Pons (tissue), 1 donor: ENCODE results near the gene KLK10.
A peak's percentile ranks its signal among the peaks of the same experiment; 100 is the strongest.
"Not testable (repeated sequence)": the region's sequence is repeated elsewhere in the genome, so short reads cannot be mapped to it uniquely, and the experiment has no call there.

Experiments
- DNase-seq: peaks from one replicate; pipeline ENCODE4 v3.0.0-alpha.2; 2016; ENCODE audit warnings: low spot score

Gene KLK10

GRCh38 chr19:51001515-51001914 is 18.0 kb downstream of the KLK10 start, which contains the start of gene KLK8:
TSS of gene KLK8 (minus strand) at chr19:51001604. CDS start at chr19:51001167, 437 bp downstream.
- DNase-seq, result no peak

DNA sequence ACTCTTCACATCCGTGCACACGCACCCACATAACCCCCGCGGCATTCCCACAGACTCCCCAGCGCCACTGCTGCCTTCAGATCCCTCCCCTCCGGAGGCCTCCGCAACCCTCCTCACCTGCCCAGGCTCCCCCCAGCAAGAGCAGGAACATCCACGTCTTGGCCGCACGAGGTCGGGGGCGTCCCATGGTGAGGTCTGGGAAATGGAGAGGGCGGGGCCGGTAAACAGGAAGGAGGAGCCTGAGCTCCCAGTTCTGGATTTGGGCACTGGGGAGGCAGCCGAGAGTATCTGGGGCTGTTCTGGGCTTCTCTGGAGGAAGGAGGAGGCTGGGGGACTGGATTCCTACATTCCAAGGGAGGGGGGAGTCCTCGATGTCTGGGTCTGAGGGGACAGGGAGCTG is 18.5 kb downstream of the KLK10 start:
- DNase-seq, result no peak

DNA sequence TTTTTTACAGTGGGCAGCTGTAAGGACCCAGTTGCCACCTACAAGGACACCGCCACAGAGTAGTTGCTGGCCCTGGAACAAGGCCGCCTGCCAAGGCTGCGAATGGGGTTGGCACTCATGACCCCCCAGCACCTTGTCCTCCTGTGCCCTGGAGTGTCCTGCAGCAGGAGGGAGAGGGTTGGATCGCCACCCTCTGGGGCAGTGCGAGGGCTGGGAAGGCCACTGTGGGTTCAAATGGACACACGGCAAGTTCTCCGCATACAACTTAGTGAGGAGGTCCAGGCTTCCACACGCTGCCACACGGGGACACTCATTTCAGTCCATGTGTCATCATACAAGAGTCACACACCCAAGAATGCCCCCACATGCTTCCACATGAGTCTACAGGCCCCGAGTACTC is 19.1 kb downstream of the KLK10 start:
- no peak for DNase-seq

DNA sequence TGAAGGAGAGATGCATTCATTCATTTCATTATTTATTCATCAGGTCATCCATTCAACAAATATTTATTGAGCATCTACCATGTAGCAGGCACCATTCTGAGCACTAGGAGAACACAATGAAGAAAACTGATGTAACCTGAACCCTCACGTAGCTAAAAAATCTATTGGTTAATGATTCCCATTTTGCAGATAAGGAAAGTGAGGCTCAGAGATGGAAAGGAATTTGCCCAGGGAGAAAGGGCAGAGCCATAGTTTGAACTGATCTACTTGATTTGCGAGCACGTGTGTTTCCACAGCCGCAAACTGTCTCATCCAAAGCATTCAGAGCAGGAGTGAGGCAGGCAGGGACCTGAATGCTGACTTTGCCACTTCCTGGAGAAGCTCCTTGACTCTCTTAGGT is 20.8 kb downstream of the KLK10 start:
- no peak for DNase-seq

- no peak for DNase-seq
Observed at GRCh38 chr19:50998061-50998460, 21.4 kb downstream of the KLK10 start.

DNA sequence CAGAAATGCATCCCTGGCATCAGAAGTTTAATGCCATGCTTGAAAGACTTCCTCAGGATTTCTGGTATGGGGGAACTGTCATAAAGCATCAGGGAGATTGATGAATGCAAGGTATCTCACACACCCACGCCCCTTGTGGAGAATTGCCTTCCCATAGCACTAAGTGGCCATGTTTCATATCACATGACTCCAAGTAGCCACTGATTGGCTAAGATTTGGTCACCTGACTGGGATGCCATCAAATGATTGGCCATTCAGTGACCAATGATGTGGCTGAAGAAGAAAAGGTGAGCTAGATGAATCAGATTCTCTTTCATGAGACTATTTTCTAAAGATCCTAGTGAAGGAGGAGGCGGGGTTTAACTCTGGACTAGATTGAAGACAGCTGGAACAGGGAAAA is 25.4 kb downstream of the KLK10 start:
- DNase-seq, result no peak

DNA sequence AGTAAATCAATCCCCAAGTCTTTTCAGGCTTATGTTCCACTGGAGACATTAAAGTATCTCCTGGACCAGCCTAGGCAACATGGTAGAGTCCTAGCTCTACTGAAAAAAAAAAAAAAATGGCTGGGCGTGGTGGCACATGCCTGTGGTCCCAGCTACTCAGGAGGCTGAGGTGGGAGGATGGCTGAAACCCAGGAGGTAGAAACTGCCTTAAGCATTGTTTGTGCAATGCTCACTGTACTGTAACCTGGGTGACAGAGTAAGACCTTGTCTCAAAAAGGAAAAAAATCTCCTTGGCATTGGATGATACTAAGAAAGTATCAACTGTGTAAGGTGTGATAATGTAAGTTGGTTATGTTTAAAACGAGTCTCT is 26.9 kb downstream of the KLK10 start:
- no peak for DNase-seq

GRCh38 chr19:50984416-50984815 is 35.1 kb downstream of the KLK10 start:
- DNase-seq, result not testable (repeated sequence)

DNA sequence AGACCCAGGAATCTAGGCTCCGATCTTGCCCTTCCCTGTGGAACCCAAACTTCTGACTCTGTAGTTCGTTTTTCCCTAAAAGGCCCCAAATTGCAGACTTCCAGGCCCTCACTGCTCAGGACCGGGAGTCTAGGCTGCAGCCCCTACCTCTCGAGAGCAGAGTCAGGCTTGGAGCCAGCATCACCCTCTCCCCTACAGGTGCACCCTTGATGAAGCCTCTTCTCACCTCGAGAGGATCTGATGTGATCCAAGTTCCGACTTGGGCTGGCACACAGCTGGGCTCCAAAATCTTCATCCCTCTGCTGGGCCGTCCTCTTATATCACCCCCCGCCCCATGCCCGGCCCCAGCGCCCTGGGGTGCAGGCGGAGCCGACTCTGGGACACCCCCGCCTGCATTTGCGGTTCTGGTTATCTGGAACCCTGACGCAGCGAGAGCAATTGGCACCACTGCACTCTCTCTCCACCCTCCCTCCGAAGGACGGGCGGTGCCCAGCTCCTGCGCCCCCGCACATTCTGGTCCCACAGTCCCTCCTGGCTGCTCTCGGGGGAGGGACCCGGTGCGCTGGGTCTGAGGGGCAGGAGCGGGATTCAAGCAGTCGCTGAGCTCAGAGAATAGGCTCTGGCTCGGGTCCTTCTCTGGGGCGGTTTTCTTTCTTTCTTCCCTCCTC is 35.8 kb downstream of the KLK10 start, which contains the start of gene KLK7:
Gene KLK7 (minus strand): TSS at position 293 of the 668 bp plus-strand sequence. CDS start 1,518 bp downstream, outside the sequence.
- DNase-seq, result no peak

DNA sequence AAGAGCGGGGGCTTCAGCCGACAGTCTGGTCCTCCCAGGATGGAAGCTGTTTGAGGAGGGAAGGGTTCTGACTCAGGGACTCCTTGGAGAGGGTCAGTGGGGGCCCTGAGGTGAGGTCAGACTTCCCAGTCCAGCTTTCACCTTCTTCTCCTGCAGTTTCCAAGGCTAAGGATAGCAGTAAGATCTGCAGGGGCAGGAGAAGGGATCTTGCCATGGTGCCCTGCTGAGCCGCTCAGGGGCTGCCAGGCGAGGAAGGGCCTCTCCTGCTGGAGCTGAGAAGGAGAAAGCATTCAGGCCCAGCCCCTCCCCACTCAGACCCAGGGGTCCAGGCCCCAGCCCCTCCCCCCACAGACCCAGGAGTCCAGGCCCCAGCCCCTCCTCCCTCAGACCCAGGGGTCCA is 37.3 kb downstream of the KLK10 start:
- DNase-seq, result no peak

DNA sequence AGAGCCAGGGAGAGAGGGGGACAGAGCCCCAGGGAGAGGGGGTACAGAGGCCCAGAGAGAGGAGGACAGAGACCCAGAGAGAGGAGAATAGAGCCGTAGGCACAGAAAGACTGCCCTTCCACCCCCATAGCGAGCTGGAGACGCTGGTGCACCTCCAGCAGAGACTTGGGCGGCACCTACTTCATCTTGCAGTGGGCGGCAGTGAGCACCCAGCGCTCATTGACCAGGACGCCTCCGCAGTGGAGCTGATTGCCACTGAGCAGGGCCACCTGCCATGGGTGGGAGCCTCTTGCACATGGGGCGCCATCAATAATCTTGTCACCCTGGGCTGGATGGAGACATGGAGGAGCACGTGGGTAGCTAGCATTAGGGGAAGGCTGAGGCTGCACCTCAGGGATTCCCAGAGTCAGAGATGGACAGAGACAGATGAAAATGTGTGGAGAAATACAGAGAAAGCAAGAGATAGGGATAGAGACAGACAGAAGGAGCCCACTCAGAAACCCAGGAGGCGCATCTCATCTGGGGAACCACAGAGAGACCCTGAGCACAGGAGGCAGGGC is 37.8 kb downstream of the KLK10 start:
- DNase-seq, result no peak

DNA sequence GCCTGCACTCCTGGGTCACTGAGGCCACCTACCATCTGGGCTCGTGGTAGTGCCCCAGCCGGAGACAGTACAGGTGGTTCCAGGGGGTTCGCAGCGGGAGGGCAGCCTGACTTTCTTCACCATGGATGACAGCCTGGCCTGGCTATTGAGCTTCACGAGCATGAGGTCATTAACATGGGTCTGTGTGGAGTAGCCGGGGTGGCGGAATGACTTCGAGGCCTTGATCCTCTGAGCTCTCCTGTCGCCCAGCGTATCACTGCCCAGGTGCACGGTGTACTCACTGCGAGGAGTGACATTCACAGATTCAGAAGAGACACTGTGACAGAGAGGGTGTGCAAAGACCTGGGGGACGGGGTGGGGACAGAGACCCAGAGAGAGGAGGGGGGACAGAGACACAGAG is 39.3 kb downstream of the KLK10 start:
- no peak for DNase-seq

DNA sequence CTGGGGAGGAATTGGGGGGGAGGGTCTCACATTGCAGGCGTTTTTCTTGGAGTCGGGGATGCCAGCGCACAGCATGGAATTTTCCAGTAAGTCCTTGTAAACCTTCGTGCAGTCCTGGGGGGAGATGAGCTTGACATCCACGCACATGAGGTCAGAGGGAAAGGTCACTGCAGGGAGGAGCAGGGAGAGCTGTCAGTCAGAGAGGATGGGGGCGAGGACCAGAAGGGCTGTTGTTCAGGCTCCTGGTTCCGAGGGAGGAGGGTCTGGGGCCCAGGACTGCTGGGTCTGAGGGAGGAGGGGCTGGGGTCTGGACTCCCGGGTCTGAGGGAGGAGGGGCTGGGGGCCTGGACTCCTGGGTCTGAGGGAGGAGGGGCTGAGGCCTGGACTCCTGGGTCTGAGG is 39.8 kb downstream of the KLK10 start:
- no peak for DNase-seq

DNA sequence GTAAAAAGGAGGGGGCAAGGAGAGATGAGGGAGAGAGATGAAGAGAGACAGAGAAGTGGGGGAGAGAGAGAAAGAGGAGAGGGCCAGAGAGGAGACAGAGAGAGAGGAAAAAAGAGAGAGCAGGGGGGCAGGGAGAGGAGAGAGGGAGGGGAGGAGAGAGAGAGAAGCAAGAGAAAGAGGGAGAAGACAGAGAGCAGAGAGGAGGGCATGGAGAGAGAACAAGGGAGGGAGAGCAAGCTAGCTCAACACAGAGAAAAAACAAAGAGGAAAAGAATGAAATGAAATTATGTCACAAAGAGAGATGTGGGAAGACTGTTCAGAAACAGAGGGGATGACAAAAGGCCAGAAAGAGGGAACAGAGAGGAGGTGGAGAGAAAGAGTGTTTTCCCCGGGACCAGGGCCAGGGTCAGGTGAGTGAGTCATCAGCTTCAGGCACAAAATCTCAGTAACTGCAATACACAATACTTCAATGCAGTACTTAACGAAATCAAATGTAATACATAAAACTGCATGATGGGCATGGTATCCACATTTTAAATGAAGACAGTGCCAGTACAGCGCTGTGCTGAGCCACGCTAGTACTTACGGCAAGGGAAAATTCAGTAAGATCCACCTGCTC is 40.6 kb downstream of the KLK10 start:
- no peak for DNase-seq

DNA sequence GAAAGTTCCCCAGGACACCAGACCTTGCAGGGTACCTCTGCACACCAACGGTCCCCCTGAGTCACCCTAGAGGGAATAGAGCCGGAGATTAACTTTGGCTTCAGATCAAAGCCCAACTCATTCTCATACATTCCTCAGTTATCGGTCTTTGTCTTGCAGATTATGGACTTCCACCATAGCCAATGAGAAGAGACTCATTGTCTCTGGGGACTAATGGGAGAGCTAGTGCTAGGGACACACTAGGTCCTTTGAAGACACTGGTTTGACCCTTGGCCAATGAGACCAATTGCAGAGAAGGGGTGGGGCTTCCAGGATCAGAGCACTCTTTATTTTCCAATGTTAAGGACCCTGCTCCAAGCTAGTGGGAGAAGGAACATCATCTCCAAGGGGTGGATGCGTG is 41.9 kb downstream of the KLK10 start:
- DNase-seq, result peak; percentile 84

GRCh38 chr19:50975766-50976165 is 43.7 kb downstream of the KLK10 start:
- no peak for DNase-seq

DNA sequence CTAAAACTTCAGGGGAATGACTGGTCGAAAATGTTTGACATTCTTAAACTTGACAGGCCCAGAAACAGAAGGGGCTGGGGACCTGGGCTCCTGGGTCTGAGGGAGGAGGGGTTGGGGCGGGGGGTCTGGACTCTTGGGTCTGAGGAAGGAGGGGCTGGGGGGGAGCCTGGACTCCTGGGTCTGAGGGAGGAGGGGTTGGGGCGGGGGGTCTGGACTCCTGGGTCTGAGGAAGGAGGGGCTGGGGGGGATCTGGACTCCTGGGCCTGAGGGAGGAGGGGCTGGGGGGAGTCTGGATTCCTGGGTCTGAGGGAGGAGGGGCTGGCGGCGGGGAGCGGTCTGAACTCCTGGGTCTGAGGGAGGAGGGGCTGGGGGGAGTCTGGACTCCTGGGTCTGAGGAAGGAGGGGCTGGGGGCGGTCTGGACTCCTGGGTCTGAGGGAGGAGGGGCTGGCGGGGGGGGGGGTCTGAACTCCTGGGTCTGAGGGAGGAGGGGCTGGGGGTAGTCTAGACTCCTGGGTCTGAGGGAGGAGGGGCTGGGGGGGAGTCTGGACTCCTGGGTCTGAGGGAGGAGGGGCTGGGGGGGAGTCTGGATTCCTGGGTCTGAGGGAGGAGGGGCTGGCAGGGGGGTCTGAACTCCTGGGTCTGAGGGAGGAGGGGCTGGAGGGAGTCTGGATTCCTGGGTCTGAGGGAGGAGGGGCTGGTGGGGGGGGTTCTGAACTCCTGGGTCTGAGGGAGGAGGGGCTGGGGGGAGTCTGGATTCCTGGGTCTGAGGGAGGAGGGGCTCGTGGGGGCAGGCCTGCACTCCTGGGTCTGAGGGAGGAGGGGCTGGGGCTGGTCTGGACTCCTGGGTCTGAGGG is 44.6 kb downstream of the KLK10 start:
- DNase-seq, result no peak

- no peak for DNase-seq
Observed at GRCh38 chr19:50972795-50973376, 46.6 kb downstream of the KLK10 start.

GRCh38 chr19:50969810-50970209 is 49.7 kb downstream of the KLK10 start:
- not testable (repeated sequence) for DNase-seq

DNA sequence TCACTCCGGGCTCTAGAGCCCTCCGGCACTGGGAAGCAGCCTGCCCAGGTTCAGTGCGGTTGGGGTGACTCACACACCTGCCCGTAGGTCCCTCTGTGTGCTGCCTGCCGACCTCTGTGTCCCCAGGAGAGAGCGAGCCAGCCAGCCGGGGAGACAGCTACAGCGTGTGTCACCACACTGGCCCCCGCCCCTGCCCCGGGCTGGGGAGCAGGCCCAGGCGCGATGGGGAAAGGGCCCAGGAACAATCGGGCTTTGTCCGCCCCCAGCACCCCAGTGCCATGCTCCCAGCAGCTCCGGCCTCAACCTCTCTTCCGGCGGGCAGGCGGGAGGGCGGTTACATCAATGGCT is 50.1 kb downstream of the KLK10 start, which contains the start of gene KLK6:
Gene KLK6 (minus strand): TSS at position 179 of the 348 bp plus-strand sequence. CDS start 1,487 bp downstream, outside the sequence.
- DNase-seq, result peak; percentile 91

DNA sequence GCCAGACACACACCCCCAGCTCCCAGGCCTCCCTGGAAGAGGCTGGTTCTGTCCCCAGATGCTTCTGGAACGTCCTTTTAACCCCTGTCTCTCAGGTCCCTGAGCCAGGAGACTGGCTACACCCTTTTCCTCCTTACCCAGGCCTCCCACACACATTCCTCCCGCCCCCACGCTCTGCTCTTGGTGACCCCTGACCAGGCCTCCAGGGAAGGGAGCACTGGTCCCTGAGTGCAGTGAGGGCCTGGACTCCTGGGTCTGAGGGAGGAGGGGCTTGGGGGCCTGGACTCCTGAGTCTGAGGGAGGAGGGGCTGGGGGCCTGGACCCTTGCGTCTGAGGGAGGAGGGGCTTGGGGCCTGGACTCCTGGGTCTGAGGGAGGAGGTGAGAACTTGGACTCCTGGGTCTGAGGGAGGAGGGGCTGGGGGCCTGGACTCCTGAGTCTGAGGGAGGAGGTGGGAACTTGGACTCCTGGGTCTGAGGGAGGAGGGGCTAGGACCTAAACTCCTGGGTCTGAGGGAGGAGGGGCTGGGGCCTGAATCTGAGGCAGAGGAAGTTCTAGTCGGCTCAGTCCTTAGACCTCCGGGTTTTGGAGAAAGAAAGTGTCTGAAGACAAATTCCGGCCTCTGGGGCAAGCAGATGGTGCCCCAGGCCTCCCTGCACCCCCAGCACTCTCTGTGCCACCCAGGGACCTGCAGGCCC is 50.6 kb downstream of the KLK10 start:
- DNase-seq, result no peak
